Neuronal stem cell (in vitro differentiated cells): Measurements from ENCODE around the gene ABCB1.

Experiments used
- DNase-seq: peaks from one replicate; pipeline ENCODE4 v3.0.0-alpha.2; 2013; ENCODE audit warnings: low spot score
- H2AFZ ChIP-seq: one replicate; pipeline ENCODE4 v1.6.1; 2013; ENCODE audit warnings: mild to moderate bottlenecking, low read length, inconsistent platforms
- H2AK5ac ChIP-seq: 2 replicates; pipeline ENCODE4 v1.6.1; 2013; ENCODE audit warnings: low read depth, mild to moderate bottlenecking, inconsistent platforms, low read length, moderate library complexity, mixed read lengths
- H2BK120ac ChIP-seq: 2 replicates; pipeline ENCODE4 v1.6.1; 2013; ENCODE audit warnings: low read depth, mild to moderate bottlenecking, inconsistent platforms, low read length, moderate library complexity, mixed read lengths
- H2BK12ac ChIP-seq: one replicate; pipeline ENCODE4 v1.6.1; 2013; ENCODE audit warnings: low read length, inconsistent platforms
- H2BK15ac ChIP-seq: 2 replicates; pipeline ENCODE4 v1.6.1; 2013; ENCODE audit warnings: mild to moderate bottlenecking, low read length, inconsistent platforms, mixed read lengths
- H2BK5ac ChIP-seq: one replicate; pipeline ENCODE4 v1.6.1; 2013; ENCODE audit warnings: inconsistent platforms, mild to moderate bottlenecking, low read length, moderate library complexity
- H3K14ac ChIP-seq: one replicate; pipeline ENCODE4 v1.6.1; 2013; ENCODE audit warnings: low read length, inconsistent platforms
- H3K18ac ChIP-seq: 2 replicates; pipeline ENCODE4 v1.6.1; 2013; ENCODE audit warnings: low read length, inconsistent platforms
- H3K23ac ChIP-seq: 2 replicates; pipeline ENCODE4 v1.6.1; 2013; ENCODE audit warnings: low read depth, mild to moderate bottlenecking, mixed read lengths, low read length, inconsistent platforms; ENCODE audit not compliant: poor library complexity
- H3K27ac ChIP-seq: replicated peaks from 3 replicates; pipeline ENCODE4 v1.5.1; 2013; ENCODE audit warnings: low read length, inconsistent platforms
- H3K27me3 ChIP-seq, 3 experiments: 2 replicates each; pipeline ENCODE4 v1.6.1; 2013; ENCODE audit warnings: low read length in 3 of 3, mild to moderate bottlenecking in 2 of 3, inconsistent platforms in 1 of 3, low read depth in 1 of 3, mixed read lengths in 1 of 3, moderate library complexity in 1 of 3; ENCODE audit not compliant: control insufficient read depth in 3 of 3, insufficient read depth in 3 of 3
- H3K36me3 ChIP-seq, 2 donors: replicated peaks in 1 of 2; 2 replicates each; pipeline ENCODE4 v1.6.1; 2013; ENCODE audit warnings: low read length in 2 of 2; ENCODE audit not compliant: control insufficient read depth in 2 of 2, insufficient read depth in 2 of 2
- H3K4ac ChIP-seq: 2 replicates; pipeline ENCODE4 v1.6.1; 2013; ENCODE audit warnings: inconsistent platforms, mild to moderate bottlenecking, low read length, moderate library complexity
- H3K4me1 ChIP-seq, 2 donors: 1 replicate in 1 of 2; 2 replicates in 1 of 2; pipeline ENCODE4 v1.6.1; 2013; ENCODE audit warnings: low read length in 2 of 2, low read depth in 1 of 2; ENCODE audit not compliant: control insufficient read depth in 2 of 2, insufficient read depth in 1 of 2
- H3K4me2 ChIP-seq: one replicate; pipeline ENCODE4 v1.6.1; 2013; ENCODE audit warnings: mild to moderate bottlenecking, low read length, inconsistent platforms; ENCODE audit not compliant: insufficient read depth, poor library complexity, severe bottlenecking
- H3K4me3 ChIP-seq, 2 donors: 2 replicates each; pipeline ENCODE4 v1.5.1; 2013; ENCODE audit warnings: low read length in 2 of 2, mild to moderate bottlenecking in 2 of 2, inconsistent platforms in 1 of 2, moderate library complexity in 1 of 2
- H3K79me1 ChIP-seq: one replicate; pipeline ENCODE4 v1.6.1; 2013; ENCODE audit warnings: low read depth, mild to moderate bottlenecking, inconsistent platforms, low read length, moderate library complexity
- H3K9ac ChIP-seq: one replicate; pipeline ENCODE4 v1.6.1; 2013; ENCODE audit warnings: mild to moderate bottlenecking, low read depth, low read length, inconsistent platforms; ENCODE audit not compliant: poor library complexity
- H3K9me3 ChIP-seq, 2 donors: replicated peaks in 1 of 2; 2 replicates each; pipeline versions ENCODE3 to v1.6.1; 2013; ENCODE audit warnings: low read length in 2 of 2, mild to moderate bottlenecking in 2 of 2, inconsistent platforms in 1 of 2, low read depth in 1 of 2, mixed read lengths in 1 of 2, moderate library complexity in 1 of 2; ENCODE audit not compliant: control insufficient read depth in 2 of 2, insufficient read depth in 1 of 2
- H4K8ac ChIP-seq: one replicate; pipeline ENCODE4 v1.6.1; 2013; ENCODE audit warnings: low read depth, mild to moderate bottlenecking, inconsistent platforms, low read length, moderate library complexity
- H4K91ac ChIP-seq: one replicate; pipeline ENCODE4 v1.6.1; 2013; ENCODE audit warnings: low read length, low read depth, mild to moderate bottlenecking, inconsistent platforms; ENCODE audit not compliant: poor library complexity
- WGBS, 2 donors: extraction: QIAGEN DNeasy Blood & Tissue Kit; methylation state at CpG; one replicate each; pipeline ENCODE4 v1.1.7; 2013; ENCODE audit warnings: missing lambda C conversion rate in 2 of 2, mixed read lengths in 1 of 2; ENCODE audit not compliant: insufficient read length in 2 of 2, insufficient replicate concordance in 1 of 2; ENCODE audit errors: extremely low coverage in 2 of 2; 5-methylcytosine and 5-hydroxymethylcytosine counted together

ABCB1 gene

DNA sequence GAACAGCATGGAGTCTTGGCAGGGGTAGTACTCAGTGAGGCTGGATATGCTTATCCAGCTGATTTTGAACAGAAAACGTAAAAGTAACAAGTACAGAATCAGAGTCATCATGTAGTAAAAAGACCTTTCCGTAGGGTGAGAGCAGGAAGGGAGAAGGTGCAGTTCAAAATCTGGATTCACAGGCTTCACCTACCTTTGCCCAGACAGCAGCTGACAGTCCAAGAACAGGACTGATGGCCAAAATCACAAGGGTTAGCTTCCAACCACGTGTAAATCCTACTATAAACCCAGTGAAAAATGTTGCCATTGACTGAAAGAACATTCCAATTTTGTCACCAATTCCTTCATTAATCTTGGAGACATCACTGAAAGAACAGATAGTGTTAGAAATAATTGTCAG lies 34.8 kb downstream of the ABCB1 start:
- no CpG with 5 or more reads among the region's 3 CpGs for WGBS, 2 donors
- H2BK5ac ChIP-seq, result no peak overlapping the region

DNA sequence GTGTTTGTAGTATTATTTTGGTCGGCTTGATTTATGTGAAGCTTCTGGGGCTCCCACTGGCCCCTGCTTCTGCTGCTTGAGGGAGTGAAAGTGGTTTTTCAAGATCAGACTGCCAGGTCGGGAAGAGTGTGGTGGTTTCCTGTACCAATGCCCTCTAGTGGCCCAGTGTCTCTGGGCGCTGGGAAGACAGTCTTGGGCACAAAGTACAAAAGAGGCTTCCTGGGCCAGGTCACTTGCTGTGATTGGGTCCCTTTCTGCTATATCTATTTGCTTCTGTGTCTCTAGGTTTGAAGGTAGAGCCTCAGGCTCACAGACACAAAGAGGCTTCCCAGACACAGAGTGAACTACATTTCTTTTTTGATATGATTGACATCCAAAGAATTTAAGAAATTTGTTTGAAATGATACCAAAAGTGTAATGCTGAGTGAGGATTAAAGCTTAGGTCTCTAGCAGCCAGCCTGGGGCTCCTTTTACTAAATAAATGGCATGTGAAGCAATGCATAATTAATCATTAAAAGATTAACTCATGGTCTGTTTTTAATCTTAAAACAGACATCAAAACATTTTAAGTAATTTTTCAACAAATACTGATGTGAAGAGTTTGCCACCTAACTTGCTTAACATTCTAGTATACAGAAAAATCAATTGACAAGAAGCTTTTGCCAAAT lies 36.3 kb downstream of the ABCB1 start:
- no peak overlapping the region for H2BK15ac ChIP-seq
- no peaks in the 10 kb centered on the region for H3K4me1 ChIP-seq
- no peak overlapping the region for H3K9ac ChIP-seq
- no peak overlapping the region for H2BK12ac ChIP-seq
- no peak overlapping the region for H2AK5ac ChIP-seq
- no peak overlapping the region for H3K4me2 ChIP-seq
- H3K36me3 ChIP-seq, result peaks cover 0 to 19% of the 10 kb centered on the region in 2 donors
- H4K91ac ChIP-seq, result no peak overlapping the region
- no peaks in the 10 kb centered on the region for H3K9me3 ChIP-seq
- no peak overlapping the region for H3K18ac ChIP-seq
- no peak overlapping the region for H2BK5ac ChIP-seq
- no peak overlapping the region for H3K4me3 ChIP-seq
- no peak overlapping the region for H3K4ac ChIP-seq
- H3K27ac ChIP-seq, result no peak overlapping the region
- no peaks in the 10 kb centered on the region for H3K27me3 ChIP-seq
- no peak overlapping the region for H4K8ac ChIP-seq
- no peak overlapping the region for H3K14ac ChIP-seq
- H3K79me1 ChIP-seq, result no peaks in the 10 kb centered on the region
- peak; percentile 9 for DNase-seq
- H2AFZ ChIP-seq, result peak overlapping the region; percentile 15
- no CpG with 5 or more reads among the region's 3 CpGs for WGBS, 2 donors
- no peak overlapping the region for H2BK120ac ChIP-seq
- H3K23ac ChIP-seq, result no peak overlapping the region

More for the DNA sequence above, 34.8 kb downstream of the ABCB1 start:
- no peak overlapping the region for H3K14ac ChIP-seq
- no peak overlapping the region for H2BK12ac ChIP-seq
- no peaks in the 10 kb centered on the region for H3K79me1 ChIP-seq
- no peak overlapping the region for H3K9ac ChIP-seq
- H2BK15ac ChIP-seq, result no peak overlapping the region
- peaks cover 0 to 15% of the 10 kb centered on the region in 2 donors for H3K36me3 ChIP-seq
- no peak overlapping the region for H3K4me3 ChIP-seq
- no peak overlapping the region for H2BK120ac ChIP-seq
- H3K9me3 ChIP-seq, result no peaks in the 10 kb centered on the region
- H3K18ac ChIP-seq, result no peak overlapping the region
- no peak overlapping the region for H4K91ac ChIP-seq
- no peak overlapping the region for H2AFZ ChIP-seq
- H3K23ac ChIP-seq, result no peak overlapping the region
- no peak overlapping the region for H2AK5ac ChIP-seq
- no peaks in the 10 kb centered on the region for H3K27me3 ChIP-seq
- H3K4ac ChIP-seq, result no peak overlapping the region
- DNase-seq, result no peak
- no peaks in the 10 kb centered on the region for H3K4me1 ChIP-seq
- no peak overlapping the region for H3K4me2 ChIP-seq
- no peak overlapping the region for H3K27ac ChIP-seq
- no peak overlapping the region for H4K8ac ChIP-seq

- H3K4ac ChIP-seq, result no peak overlapping the region
- H3K4me2 ChIP-seq, result no peak overlapping the region
- H4K8ac ChIP-seq, result no peak overlapping the region
- H3K23ac ChIP-seq, result no peak overlapping the region
- H3K27ac ChIP-seq, result no peak overlapping the region
- H4K91ac ChIP-seq, result no peak overlapping the region
- no peaks in the 10 kb centered on the region for H3K4me1 ChIP-seq
- no peak overlapping the region for H3K14ac ChIP-seq
- no peaks in the 10 kb centered on the region for H3K79me1 ChIP-seq
- no peak overlapping the region for H2AK5ac ChIP-seq
- no peaks in the 10 kb centered on the region for H3K27me3 ChIP-seq
- no peak overlapping the region for H2BK12ac ChIP-seq
- no peak for DNase-seq
- H2BK5ac ChIP-seq, result no peak overlapping the region
- no peak overlapping the region for H3K4me3 ChIP-seq
- no peak overlapping the region for H2BK15ac ChIP-seq
- peaks cover 0 to 19% of the 10 kb centered on the region in 2 donors for H3K36me3 ChIP-seq
- H3K9ac ChIP-seq, result no peak overlapping the region
- H3K9me3 ChIP-seq, result no peaks in the 10 kb centered on the region
- no CpG with 5 or more reads among the region's 4 CpGs for WGBS, 2 donors
- H2AFZ ChIP-seq, result no peak overlapping the region
- no peak overlapping the region for H3K18ac ChIP-seq
- no peak overlapping the region for H2BK120ac ChIP-seq
These were observed 39.0 kb downstream of the ABCB1 start for GRCh38 chr7:87561702-87562101.

- Histone ChIP-seq H2BK15ac (no peak overlapping the region), H3K9ac (no peak overlapping the region), H3K4me2 (no peak overlapping the region), H3K4me3 (no peak overlapping the region), H2AFZ (no peak overlapping the region), H2BK12ac (no peak overlapping the region), H3K4ac (no peak overlapping the region), H3K23ac (no peak overlapping the region), H3K79me1 (no peaks in the 10 kb centered on the region), H3K9me3 (no peaks in the 10 kb centered on the region), H4K8ac (no peak overlapping the region), H3K14ac (no peak overlapping the region), H3K36me3 (peaks cover 0 to 19% of the 10 kb centered on the region in 2 donors), H3K27me3 (no peaks in the 10 kb centered on the region), H3K4me1 (no peaks in the 10 kb centered on the region), H3K18ac (no peak overlapping the region), H4K91ac (no peak overlapping the region), H3K27ac (no peak overlapping the region), H2BK5ac (no peak overlapping the region), H2BK120ac (no peak overlapping the region), H2AK5ac (no peak overlapping the region)
- WGBS, 2 donors, result no CpG with 5 or more reads among the region's 2 CpGs
- DNase-seq, result no peak
These were observed 39.6 kb downstream of the ABCB1 start for GRCh38 chr7:87561102-87561501.
